Pulmonary artery endothelial cell (primary cell): ENCODE results near the gene CEP57L1. TPM values are rescaled to one million over a fixed set of nuclear protein-coding genes. Genes with fewer than 3 reads are reported as not detected.

Experiments used
- total RNA-seq: library from RNA; depleted of rRNA; stranded (reverse); fragments of >200 nt; gene quantifications from 2 replicates; pipeline ENCODE4 v1.2.3, GENCODE V29; 2014

CEP57L1 gene
- total RNA-seq, 1 donor from 2014 or later = 22.0 TPM

Other genes starting within 250 kb of the CEP57L1 start
- gene ARMC2, start 247.1 kb upstream of the CEP57L1 start, total RNA-seq = 0.99 and 1.1 TPM in 2 replicates
- 31.0 and 32.3 TPM in 2 replicates for gene SESN1, start 661 bp upstream of the CEP57L1 start, total RNA-seq